NK-92 (cell line): ENCODE data around the gene KIRREL3.

Source experiments
- DNase-seq: peaks from one replicate; lab custom pipeline; 2025; ENCODE audit not compliant: unreplicated experiment; lab: John Stamatoyannopoulos, UW

Gene KIRREL3

GRCh38 chr11:126456783-126457542 lies 543.6 kb downstream of the KIRREL3 start:
- no peak for DNase-seq

GRCh38 chr11:126456089-126456488 lies 544.5 kb downstream of the KIRREL3 start:
- no peak for DNase-seq

GRCh38 chr11:126452241-126453101 lies 548.1 kb downstream of the KIRREL3 start:
- no peak for DNase-seq

- no peak for DNase-seq
These were observed 549.3 kb downstream of the KIRREL3 start for GRCh38 chr11:126451211-126451802.

- no peak for DNase-seq
These were observed 549.8 kb downstream of the KIRREL3 start for GRCh38 chr11:126450806-126451205.

- DNase-seq: no peak
These were observed 550.4 kb downstream of the KIRREL3 start for GRCh38 chr11:126450198-126450597.

GRCh38 chr11:126446581-126446980 lies 554.0 kb downstream of the KIRREL3 start:
- no peak for DNase-seq

- no peak for DNase-seq
These were observed 556.5 kb downstream of the KIRREL3 start for GRCh38 chr11:126444072-126444471.

GRCh38 chr11:126443120-126443519 lies 557.5 kb downstream of the KIRREL3 start:
- no peak for DNase-seq

- no peak for DNase-seq
These were observed 559.6 kb downstream of the KIRREL3 start for GRCh38 chr11:126440792-126441514.

- DNase-seq: no peak
These were observed 560.3 kb downstream of the KIRREL3 start for GRCh38 chr11:126440276-126440675.

GRCh38 chr11:126438691-126439090 lies 561.9 kb downstream of the KIRREL3 start:
- DNase-seq: no peak

- DNase-seq: no peak
These were observed 562.3 kb downstream of the KIRREL3 start for GRCh38 chr11:126438272-126438671.

- no peak for DNase-seq
These were observed 562.8 kb downstream of the KIRREL3 start for GRCh38 chr11:126437731-126438130.

- DNase-seq: no peak
These were observed 564.3 kb downstream of the KIRREL3 start for GRCh38 chr11:126436209-126436755.

- no peak for DNase-seq
These were observed 565.6 kb downstream of the KIRREL3 start for GRCh38 chr11:126434950-126435335.

GRCh38 chr11:126433989-126434949 lies 566.3 kb downstream of the KIRREL3 start:
- DNase-seq: no peak

- DNase-seq: no peak
These were observed 567.2 kb downstream of the KIRREL3 start for GRCh38 chr11:126433244-126433846.

GRCh38 chr11:126432525-126432924 lies 568.0 kb downstream of the KIRREL3 start:
- no peak for DNase-seq
